Activated CD8-positive, alpha-beta memory T cell treated with anti-CD3 and anti-CD28 coated beads for 48 hours (primary cell): Measurements from ENCODE around the gene PDE11A.
"Not testable (repeated sequence)": the region's sequence is repeated elsewhere in the genome, so short reads cannot be mapped to it uniquely, and the experiment has no call there.

Source experiments
- DNase-seq, 3 experiments: peaks; one replicate each; pipeline ENCODE4 v3.0.0-alpha.2; 2020; ENCODE audit warnings: low read depth in 2 of 3, low spot score in 2 of 3

Gene PDE11A

DNA sequence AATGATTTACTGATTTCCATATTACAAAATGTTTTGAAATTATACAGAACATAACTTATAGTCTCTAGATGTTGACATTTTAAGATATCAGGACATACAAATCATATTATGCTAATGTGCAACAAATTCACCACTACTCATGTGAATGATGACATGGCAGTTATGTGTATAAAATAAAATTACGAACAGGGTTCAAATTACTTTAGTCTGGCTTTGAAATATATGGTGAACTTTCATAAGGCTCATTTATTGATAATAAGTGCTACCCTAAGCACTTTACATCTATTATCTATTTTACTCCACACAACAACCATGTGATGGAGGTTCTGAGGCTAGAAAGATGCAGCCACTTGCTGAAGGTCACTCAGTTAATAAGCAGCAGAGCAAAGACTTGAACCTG lies 62.8 kb downstream of the PDE11A start:
- DNase-seq, result no peak

DNA sequence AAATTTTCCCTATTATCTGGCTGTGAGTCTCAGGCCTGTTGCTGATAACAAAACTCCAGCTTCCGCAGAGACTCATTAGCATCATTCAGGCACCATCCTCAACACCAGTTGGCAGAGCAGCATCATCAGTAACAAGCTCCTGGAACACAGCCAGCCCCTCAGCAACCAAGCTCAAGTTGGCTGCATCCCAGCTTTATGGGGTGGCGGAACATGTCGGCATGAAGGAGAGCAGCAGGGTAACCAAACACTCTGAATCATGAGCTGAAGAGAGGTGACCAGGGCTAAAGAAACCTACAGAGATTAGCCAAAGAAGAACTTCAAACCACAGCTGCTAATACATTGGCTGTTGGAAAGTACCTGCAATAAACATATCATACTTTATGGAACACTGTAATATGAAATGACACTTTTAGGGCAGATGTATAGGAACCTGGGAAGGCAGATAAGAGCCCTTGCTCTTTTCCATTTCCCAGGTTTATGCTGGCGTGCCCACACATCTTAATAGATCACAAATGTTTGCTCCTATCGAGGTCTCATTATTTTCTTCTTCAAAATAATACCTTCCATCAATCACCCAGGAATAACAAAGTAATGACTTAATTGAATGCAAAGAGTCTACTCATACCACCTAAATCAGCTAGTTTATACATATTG lies 63.8 kb downstream of the PDE11A start:
- no peak for DNase-seq

DNA sequence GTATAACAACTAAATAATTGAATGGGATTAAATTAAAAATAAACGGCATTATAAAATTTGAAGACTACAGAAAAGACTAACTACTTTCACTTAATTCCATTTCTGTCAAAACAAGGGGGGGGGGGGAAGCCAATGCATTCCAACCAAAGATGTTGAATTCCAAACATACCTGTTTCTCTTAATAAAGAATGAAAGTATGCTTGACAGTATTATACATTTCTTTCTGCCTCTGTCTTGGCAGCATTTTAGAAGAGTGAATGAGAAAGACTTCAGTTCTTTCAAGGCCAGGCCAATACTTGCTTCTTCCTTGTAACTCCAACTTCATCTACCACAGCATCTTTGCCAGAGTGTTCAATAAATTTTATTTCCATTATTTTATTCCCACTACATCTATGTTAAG lies 65.9 kb downstream of the PDE11A start:
- DNase-seq, result no peak

DNA sequence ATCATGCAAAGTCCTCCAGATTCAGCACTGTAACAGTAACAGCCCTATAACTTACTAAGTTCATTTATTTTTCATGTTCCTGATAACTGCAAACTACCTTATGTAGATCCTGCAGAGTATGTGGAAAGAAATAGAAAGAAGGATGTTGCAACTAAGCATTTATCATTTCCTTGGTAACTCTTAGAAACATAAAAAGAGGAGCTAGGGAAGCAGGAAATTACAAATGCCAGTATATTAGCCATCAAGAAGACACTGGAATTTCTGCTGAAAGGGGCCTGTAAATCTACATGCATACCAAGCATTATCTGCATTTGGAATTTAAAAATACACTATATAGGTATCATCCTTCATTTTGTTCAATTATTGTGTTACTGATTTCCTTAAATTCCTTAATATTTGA lies 66.8 kb downstream of the PDE11A start:
- no peak for DNase-seq

DNA sequence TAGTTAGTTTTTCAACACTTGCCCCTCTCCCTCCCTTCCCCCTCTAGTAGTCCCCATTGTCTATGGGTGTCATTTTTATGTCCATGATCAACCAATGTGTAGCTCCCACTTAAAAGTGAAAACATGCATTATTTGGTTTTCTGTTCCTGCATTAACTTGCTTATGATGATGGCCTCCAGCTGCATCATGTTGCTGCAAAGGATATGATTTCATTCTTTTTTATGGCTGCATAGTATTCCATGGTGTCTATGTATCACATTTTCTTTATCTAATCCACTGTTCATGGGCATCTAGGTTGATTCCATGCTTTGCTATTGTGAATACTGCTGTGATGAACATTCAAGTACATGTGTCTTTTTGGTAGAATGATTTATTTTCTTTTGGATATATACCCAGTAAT lies 70.5 kb downstream of the PDE11A start:
- no peak for DNase-seq

DNA sequence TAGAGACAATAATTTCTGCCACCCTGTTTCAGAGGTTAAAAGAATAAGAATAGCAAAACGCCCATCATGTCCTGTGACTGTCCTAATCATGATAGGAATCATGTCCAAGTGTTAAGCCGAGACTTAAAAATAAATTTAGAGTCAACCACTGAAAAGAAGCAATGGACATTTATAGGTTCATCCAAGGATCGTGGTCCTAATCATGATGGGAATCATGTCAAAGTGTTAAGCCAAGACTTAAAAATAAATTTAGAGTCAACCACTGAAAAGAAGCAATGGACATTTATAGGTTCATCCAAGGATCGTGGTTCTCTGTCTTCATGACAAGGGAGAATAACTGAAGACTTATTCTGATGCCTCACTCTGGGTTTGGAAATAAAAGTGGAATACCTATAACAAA lies 73.6 kb downstream of the PDE11A start:
- DNase-seq, result no peak

DNA sequence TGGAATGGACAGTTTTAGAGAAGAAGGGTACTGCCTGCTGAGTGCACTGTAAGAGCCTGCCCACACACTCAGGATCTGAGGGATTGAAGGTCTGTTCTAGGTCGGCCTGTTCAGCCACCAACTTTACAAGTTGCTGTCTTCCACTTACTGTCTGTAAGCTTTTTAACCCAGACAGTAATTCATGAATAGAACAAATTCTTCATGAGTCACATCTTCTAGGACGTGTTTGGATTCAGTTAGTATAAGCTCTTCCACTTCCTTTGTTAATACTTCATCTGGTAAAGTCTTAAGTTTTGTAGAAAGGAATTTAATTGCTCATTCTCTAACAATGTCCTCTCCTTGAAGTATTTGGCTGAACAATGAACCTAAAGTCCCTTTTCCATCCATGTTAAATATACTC lies 74.6 kb downstream of the PDE11A start:
- DNase-seq, result no peak

DNA sequence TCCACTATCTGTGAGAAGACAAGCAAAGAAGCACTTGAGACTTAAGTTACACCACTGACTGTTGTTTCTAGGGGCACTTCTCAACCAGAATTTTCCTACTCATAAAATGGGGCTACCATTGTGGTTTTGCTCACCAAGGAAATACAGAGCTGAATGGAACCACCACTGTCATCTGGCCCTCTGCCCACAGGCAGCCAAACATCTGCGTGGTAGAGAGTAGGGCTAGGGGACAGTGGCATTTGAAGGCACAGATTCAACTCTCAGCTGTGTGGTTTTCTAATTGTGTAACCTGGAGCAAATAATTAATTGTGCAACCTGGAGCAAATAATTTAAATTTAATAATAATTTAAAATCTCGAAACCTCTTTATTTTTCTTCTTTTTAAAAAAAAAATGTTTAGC lies 79.6 kb downstream of the PDE11A start:
- DNase-seq, result no peak

DNA sequence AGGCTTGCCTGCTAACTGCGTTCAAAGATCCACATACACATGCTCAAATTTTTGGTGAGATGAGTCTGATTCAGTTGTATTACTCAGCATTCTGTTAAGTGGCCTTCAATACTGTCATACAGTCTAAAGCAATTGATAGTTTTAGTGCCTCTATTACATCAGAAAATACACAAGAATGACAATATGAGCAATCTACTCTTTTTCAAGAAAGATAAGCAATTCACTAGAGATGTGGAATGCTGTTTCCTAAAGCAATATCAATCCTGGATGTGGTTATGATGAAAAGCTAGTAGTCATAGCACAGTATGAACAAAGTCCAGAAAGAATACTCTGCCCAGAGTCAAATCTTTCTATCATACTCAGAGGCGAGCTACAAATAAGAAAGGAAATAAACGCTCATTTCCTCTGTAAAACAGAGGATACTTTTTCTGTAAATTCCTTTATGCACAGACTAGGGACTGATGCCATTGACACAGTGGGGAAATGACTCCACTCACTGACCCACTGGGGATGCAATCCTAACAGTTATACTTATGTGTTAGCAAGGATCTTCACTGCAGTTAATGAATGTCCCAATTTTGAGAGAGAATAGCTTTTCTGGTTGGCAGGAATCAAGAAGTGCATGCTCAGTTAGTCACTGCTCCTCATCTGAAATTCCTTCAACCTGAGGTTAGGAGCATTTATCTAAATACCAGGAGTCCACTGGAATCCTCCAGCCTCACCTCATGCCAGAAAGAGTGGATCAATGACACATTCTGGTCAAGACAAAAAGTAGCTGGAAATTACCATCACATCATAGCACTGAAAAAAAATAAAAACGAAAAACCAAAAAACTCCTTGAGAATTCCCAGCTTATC lies 83.3 kb downstream of the PDE11A start:
- DNase-seq, result no peak

DNA sequence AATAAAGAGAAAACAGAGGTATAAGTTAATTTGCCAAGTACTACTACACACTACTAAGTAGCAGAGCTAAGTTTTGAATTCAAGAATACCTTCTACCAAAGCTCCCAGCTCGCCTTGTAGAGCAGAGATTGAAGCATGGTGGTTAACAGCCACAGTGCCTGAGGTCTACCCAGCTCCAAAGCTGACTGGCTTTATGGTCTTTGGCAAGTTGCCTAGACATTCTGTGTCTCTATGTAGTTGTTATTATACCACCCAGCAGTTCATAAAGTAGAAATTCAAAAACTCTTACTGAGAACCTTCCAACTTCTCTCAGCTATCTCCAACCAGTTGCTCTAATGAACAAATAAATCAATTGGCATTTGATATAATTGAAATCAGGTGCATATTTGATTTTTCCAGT lies 87.8 kb downstream of the PDE11A start:
- no peak for DNase-seq

DNA sequence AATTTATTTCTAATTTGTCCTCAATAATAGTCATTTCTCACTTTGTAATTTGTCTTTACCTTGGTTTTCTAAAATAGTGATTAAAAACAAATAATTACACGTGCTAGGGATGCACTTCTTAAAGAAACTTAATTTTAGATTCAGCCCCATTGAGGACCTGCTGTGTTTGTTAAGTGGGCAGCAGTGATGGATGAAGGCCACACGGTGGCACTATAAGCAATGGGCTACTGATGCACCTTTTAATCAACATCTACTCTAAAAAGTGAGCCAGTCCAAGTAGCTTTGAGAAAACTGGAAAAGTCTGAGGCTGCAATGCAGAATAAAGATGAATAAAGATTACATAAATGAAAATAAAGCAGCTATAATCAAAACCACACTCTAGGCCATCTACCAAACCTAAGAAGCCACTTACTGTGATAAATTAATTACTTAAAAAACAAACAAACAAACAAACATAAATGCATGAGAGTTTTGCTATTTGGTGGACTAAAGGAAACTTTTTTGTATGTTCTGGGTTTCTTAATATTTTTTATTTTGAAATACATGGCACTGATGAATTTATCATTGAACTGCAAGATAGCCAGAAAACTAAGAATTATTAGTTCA lies 89.3 kb downstream of the PDE11A start:
- no peak for DNase-seq

DNA sequence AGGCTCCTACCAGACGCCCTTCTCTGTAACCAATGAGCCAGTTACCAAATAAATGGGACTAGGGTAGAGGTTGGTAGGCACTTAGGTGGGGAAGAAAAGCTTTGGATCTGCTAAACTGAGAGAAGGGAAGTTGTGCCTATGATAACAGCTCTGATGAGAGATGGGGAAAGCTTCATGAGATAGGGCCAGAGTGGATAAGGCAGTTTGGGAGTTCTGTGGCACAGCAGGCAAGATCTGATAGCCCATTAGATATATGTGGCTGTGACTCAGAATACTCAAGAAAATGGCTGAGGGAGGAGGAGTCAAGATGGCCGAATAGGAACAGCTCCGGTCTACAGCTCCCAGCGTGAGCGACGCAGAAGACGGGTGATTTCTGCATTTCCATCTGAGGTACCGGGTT lies 99.8 kb downstream of the PDE11A start:
- no peak for DNase-seq

DNA sequence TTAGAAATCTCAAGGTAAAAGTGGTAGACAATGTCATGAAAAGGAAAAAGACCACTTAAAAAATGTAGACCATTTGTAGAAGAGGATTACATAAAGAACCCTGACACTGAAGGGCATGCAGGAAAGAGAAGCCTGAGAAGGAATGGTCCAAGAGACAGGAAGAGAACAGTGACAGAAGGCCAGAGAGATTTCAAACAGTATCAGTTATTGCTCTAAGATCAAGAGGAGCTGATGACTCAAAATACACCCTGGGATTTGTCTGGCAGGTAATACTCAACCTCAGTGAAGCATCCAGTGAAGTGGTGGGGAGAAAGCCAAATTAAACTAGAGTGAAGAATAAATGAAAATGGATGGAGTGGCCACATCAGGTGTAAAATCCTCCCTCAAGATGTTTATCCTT lies 100.5 kb downstream of the PDE11A start:
- no peak for DNase-seq

DNA sequence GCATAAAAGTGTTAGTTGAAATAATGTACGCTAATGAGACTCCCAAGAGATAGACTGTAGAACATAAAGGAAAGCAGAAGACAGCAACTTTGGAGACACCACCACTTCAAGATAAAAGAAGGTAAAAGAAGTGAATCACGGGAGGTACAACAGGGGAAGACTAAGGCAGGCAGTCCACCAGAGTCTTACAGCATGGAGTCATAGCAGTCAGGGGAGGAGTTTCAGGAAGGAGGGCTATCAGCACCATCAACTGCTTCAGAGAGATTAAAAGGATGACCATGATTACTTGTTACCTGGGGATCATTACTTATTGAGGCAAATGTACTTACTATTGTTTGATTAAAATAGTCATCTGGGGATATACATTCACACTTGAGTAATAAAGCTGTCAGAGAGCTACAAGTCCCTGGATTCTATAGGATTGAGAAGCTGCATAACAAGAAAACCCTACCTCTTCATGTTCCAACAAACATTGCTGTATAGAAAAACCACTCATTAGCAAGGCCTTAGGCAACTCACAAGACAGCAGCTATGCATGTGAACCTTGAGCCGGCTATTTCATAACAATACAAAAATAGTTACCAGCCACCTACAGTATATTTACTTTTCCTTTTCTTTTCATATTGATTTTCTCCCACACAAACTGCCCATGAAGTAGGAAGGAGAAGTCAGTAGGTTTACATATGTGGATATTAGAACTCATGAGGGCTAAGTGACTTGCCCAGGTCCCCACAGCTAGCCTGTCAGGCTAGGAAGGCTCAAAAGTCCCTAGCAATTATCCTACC lies 101.7 kb downstream of the PDE11A start:
- DNase-seq, result no peak

DNA sequence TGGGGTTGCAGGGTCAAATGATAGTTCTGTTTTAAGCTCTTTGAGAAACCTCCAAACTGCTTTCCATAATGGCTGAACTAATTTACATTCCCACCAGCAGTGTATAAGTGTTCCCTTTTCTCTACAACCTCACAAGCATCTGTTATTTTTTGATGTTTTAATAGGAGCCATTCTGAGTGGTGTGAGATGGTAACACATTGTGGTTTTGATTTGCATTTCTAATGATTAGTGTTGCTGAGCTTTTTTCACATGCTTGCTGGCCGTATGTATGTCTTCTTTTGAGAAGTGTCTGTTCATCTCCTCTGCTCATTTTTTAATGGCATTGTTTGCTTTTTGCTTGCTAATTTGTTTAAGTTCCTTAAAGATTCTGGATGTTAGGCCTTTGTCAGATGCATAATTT lies 107.7 kb downstream of the PDE11A start:
- DNase-seq, result no peak

DNA sequence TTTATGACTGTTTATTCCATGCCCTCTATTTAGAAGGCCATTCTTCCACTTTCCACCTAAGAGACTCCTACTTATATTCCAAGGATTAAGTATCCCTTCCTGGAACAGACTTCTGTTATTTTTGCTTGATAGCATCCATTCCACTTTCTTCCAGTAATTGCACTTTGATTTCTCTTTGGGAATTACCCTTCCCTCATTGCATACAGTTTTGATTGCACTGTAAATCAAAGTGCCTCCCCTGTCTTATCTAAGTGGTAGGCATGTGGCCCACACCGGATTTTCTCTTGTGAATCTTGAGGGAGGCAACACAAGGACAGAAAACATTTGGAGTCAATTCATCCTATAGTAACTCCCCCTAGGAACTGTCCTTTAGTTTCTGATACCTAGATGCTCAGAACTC lies 120.4 kb downstream of the PDE11A start:
- DNase-seq, result no peak

DNA sequence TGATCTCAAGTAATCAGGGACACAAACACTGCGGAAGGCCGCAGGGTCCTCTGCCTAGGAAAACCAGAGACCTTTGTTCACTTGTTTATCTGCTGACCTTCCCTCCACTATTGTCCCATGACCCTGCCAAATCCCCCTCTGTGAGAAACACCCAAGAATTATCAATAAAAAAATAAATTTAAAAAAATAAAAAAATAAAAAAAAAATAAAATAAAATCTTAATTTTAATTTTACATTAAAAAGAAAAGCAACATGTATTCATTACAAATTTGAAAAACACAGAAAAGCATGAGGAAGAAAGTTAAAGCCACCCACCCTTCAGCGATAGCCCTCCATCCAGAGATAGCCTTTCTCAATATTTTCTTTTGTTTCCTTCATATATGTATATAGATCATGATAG lies 125.0 kb downstream of the PDE11A start:
- not testable (repeated sequence) for DNase-seq

DNA sequence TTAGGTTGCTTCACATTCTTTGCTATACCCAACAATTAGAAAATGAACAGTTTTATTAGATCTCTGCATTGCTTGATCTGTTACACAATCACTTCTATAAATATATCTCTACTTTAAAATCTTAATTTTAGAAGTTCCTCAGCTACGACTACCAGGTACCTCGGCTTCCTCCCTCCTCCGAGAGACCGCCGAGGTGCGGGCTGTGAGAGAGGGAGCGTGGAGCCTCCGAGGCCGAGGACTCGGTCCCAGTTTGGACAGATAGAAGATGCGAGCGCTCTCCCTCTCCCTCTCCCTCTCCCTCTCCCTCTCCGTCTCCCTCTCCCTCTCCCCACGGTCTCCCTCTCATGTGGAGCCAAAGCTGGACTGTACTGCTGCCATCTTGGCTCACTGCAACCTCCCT lies 128.0 kb downstream of the PDE11A start:
- not testable (repeated sequence) for DNase-seq

DNA sequence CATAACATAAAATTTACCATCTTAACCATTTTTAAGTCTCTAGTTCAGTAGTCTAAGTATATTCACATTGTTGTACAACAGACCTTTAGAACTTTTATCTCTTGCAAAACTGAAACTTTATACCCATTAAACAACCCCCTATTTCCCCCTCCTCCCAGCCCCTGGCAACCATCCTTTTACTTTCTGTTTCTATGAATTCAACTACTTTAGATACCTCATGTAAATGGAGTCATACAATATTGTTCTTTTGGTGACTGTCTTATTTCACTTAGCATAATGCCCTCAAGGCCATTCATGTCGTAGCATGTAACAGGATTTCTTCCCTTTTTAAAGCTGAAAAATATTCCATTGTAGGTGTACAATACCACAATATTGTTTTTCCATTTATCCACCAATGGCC lies 129.8 kb downstream of the PDE11A start:
- no peak for DNase-seq

DNA sequence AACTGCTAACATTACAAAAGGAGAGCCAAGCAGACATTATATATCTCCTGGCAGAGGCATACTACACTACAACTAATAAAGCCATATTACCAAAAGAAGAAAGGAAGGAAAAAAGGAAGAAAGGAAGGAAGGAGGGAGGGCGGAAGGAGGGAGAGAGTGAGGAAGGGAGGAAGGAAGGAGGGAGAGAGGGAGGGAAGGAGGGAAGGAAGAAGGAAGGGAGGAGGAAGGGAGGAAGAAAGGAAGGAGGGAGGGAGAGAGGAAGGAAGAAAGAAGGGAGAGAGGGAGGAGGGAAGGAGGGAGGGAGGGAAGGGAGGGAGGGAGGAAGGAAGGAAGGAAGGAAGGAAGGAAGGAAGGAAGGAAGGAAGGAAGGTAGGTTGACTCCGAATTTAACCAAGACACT lies 133.4 kb downstream of the PDE11A start:
- DNase-seq, result no peak

DNA sequence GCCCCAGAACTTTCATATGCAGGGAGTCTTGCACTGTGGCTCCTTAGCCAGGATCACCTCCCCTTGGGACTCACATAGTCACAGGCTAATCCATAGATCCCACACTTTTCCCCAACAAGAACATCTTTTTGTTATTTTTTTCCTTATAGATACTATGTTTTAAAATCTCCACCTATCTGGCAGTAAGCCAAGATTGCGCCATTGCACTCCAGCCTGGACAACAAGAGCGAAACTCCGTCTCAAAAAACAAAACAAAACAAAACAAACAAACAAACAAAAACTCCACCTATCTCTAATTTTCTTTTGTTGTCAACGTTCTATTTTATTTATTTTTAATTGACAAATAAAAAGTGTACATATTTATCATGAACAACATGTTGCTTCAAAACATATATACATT lies 141.7 kb downstream of the PDE11A start:
- no peak for DNase-seq
